HG03095 (cell line): ENCODE results near the gene CBR4.
"Not testable (repeated sequence)": the region's sequence is repeated elsewhere in the genome, so short reads cannot be mapped to it uniquely, and the experiment has no call there.

ENCODE experiments used
- ATAC-seq: cut with Tn5 transposase; IDR thresholded peaks from one replicate; pipeline ENCODE4 v1.9.1; 2021; ENCODE audit warnings: moderate library complexity; ENCODE audit not compliant: unreplicated experiment

The CBR4 gene

DNA sequence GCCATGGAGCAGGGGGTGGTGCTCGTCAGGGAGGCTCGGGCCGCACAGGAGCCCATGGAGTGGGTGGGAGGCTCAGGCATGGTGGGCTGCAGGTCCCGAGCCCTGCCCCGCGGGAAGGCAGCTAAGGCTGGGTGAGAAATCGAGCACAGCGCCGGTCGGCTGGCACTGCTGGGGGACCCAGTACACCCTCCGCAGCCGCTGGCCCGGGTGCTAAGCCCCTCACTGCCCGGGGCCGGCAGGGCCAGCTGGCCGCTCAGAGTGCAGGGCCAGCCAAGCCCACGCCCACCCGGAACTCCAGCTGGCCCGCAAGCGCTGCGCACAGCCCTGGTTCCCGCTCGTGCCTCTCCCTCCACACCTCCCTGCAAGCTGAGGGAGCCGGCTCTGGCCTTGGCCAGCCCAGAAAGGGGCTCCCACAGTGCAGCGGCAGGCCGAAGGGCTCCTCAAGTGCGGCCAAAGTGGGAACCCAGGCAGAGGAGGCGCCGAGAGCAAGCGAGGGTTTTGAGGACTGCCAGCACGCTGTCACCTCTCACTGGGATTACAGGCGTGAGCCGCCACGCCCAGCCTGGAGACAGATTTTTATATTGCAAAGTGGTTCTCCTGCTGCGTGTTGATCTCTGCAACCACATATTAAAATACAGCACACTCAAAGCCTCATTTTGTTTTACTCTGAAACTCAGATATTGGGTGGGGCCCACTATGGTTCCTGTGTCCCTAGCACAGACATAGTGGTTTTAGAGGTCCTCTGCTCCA, 26.0 kb upstream of the CBR4 start:
- ATAC-seq: not testable (repeated sequence)

DNA sequence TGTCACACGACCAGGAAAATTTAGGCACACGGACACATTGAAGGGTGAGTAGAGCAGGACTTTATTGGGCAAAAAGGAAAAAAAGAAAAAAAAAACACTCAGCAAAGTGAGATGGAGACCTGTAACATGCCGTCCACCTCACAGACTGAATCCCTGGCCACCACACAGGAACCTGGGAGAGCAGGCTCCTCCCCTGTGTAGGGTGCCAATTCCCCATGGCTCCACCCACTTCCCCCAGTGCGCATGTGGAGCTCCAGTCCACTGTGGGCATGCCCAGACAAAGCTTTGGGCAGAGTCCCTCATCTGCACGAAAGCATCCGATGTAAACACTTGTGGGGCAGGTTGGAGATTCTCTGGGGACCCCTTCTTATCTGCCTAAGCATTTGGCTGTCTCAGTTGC, 23.6 kb upstream of the CBR4 start:
- no peak for ATAC-seq

DNA sequence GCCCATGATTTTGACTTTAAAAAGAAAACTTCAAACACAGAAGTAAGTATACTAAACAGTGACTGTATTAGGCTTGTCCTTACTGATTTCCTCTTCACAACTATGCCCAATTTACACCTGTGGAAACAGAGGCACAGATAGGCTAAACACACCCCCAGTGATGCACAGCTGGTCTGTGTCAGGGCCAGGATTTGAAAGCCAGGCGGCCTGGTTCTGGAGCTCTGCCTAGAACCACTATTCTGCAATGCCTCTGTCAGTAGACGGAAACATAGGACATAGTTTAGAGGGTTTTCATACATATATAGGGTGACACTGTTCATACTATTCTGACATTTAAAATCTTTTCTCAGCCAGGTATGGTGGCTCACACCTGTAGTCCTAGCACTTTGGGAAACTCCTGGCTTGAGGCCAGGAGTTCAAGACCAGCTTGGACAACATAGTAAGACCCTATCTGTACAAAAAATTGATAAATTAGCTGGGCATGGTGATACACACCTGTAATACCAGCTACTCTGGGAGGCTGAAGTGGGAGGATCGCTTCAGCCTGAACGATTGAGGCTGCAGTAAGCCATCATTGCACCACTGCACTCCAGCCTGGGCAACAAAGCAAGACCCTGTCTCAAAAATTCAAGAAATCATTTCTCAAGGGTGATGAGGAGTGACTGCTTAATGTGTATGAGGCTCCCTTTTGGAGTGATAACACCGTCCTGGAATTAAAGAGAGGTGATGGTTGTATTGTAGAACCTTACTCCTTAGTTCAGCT, 23.0 kb upstream of the CBR4 start:
- ATAC-seq: no peak

DNA sequence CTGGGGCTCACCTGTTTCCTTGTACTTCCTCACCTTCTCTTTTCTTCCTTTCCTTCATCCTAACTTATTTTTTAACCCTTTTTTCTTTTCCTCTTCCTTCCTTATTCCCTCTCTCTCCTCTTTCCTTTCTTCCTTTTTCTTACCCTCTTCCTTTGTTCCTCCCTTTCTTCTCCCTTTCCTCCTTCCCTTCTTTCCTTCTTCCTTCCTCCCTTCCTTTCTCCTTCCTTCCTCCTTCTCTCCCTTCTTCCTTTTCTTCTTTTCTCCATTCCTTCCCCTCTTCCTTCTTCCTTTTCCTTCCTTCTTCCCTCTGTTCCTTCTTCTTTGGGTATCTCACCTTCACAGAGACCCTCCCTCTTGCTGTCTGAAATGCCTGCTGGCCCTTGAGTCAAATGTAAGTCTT, 22.1 kb upstream of the CBR4 start:
- ATAC-seq: no peak

DNA sequence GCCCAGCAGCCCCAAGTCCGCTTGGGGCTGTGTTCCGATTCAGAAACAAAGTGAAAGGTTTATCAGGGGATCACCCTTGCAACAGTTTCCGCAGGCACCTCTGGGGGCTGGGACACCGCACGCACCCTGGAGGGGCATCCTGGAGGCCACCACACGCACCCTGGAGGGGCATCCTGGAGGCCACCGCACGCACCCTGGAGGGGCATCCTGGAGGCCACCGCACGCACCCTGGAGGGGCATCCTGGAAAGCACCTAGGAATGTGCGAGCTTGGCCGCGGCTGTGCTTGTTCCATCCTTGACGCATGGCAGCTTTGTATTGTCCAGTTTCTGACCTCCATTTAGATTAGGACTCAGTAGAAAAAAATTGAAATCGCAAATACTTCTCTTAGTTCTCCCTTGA, 21.3 kb upstream of the CBR4 start:
- ATAC-seq: no peak

DNA sequence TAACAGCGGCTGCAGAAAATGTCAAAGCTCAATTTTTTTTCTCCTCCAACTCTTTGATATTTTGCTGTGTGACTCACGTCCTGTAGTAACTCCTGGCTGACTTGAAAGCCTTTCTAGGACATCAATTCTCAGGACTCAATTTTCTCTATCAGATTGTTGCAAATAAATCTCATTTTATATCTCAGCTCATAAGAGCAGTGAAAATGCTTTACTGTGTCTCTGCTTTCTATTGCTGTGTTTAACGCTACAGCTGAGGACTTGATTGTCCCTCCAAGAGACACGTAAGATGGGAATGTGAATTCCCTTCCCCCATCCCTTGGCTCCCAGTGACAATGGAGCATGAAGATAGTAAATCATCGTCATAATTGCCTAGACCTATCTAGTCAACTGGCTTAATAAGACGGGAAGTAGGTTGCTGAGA, 20.5 kb upstream of the CBR4 start:
- ATAC-seq: no peak

DNA sequence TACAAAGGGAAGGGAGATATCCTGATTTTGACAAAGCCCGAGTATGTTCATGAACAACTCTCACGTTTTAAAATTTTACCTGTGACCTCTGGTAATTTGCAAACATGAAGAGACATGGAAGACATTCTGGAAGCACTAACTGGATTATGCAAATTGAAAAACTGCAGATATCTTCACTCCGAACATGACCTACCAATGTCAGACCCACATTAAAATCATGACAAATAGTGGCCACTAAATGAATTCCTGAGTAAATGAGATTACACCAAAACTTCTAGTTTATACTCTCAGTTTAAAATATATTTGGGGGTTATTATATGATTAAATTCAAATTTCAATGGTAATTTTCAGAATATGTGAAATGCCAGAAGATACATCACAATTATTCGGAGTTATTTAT, 19.9 kb upstream of the CBR4 start:
- no peak for ATAC-seq

DNA sequence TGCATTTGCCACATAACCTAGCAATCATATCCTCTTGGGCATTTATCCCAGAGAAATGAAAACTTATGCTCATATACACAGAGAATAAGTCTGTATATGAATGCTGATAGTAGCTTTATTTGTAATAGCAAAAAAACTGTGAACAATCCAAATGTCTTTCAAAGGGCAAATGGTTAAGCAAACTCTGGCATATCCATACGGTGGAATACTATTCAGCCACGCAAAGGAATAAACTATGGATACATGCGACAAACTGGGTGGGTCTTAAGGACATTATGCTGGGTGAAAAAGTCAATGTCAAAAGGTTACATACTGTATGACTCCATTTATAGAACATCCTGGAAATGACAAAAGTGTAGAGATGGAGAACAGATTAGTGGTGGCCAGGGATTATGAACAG, 17.6 kb upstream of the CBR4 start:
- ATAC-seq: no peak

DNA sequence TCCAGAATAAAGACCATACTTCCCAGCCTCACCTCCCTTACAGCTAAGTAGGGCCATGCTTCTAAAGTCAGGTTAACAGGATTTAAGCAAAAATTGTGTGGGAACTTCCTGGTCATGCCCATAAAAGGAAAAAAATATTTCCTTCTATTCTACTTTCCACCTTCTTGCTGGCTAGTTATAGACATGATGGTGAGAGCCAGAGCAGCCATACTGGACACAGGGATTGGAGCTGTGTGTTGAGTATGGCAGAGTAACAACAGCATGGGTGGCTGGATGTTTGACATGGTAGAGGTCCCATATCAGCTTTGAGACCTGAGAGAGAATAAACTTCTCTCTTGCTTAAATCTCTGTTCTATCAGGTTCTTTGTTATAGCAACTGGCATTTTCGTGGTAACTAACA, 15.1 kb upstream of the CBR4 start:
- ATAC-seq: peak; percentile 17

DNA sequence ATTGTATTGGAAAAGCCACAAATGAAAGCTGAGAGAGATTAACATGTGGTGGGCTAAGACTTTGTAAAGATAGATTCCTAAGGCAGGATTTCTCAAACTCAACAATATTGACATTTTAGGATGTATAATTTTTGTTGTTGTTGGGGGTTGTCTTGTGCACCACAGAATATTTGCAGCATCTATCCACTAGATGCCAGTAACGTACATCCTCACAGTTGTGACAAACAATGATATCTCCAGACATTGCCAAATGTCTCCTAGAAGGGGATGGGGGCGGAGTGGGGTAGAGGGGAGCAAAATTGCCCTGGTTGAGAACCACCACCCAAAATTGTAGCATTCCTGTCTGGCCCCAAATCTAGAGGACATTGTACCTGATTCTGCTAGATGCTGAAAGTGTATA, 14.7 kb upstream of the CBR4 start:
- peak; percentile 70 for ATAC-seq

DNA sequence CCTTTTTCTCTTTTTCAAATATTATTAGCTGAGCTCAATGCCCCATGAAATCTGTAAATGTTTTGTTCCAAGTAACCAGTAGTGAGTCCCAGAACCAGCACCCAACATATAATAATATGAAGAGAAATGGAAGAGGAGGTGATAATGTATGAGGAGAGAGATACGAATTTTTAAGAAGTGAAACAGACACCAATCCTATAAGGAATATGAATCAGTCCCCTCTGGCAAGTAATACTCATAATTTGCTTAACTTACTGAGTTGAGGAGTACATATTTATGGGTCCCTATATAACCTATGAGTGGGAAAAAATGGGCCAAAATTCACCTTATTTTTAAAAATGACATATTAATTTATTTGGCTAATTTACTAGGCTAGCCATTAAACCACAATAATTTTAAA, 8.4 kb upstream of the CBR4 start:
- ATAC-seq: no peak

DNA sequence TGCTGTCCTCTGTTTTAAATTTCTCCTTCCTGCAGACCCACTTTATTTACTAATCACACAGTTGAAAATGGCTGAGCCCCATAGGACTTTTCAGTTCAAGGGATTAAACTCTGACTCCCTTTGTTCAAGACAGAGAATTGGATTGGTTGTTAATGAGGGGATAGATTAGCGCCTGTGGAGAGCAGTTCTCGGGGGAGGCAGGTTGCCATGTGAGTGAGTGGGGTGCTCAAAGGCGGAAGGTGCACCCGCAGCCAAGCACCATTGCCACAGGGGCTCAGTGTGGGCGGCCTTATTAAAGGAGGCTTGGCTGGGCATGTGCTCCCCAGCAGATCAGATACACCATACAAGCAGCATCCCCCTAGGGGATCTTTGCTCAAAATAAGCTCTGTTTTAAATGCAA, 7.9 kb upstream of the CBR4 start:
- ATAC-seq: no peak

DNA sequence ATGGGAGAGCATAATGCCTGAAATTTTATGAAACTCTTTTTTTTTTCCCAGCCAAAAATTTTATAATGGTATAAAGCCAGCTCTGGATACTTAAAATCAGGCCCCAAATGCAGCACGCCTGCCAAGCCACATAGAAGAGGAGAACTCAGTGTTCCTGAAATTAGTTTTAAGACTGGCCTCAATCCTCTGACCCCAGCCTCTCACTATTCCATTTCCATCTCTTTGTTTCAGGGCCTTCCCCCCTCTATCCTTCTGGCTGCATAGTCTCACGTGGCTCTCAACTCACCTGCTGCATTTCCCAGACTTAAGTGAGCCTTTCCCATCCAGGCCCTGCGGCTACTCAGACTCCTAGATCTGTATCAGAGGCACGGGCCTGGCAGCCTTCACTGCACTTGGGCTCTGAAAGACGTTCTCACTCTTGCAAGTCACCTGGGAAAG, 5.2 kb upstream of the CBR4 start:
- no peak for ATAC-seq

DNA sequence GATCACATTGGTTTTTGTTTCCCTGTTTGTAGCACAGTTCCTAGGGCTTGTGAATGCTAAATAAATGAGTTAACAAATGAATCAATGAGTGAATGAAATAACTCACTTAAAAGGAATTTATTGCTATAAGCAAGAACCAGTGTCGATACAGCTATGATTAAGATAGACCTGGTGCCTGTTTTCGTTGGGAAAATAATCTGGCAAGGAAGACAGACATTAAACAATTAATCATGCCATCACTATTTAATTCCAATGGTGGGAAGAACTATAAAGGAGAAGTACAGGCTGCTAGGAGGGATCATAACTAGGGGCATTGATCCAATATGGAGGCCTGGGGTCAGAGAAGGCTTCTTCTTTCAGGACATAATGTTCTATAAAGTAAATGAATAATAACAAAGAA, 4.5 kb upstream of the CBR4 start:
- ATAC-seq: no peak

DNA sequence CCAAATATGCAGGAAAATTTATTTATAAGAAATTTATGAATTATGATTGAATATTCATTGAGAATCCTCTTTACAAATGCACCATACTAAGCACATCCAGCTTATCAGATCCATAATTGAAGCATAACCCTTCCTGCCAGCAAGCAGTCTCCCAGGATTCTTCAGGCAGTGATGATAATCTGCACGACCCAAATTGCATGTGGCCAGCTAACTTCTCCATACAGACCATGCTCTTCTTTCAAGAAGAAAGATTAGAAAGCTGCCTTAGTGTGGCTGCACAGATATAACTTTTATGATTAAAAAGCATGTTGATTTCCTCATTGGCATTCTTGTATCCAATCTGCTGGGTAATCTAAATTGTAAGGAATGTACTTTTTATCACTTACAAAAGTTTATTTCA, 3.3 kb upstream of the CBR4 start:
- ATAC-seq: no peak

DNA sequence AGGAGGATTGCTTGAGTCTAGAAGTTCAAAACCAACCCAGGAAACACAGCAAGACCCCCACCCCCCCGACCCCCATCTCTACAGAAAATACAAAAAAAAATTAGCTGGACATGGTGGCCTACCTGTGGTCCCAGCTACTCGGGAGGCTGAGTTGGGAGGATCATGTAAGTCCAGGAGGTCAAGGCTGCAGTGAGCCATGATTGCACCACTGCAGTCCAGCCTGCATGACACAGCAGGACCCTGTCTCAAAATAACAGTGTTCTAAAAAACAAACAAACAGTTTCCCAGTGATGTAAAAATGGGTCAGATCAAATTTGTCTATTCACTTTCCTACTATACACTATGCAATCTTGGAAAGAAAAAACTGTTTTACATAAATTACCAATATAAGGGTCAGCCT, 2.0 kb upstream of the CBR4 start:
- no peak for ATAC-seq

DNA sequence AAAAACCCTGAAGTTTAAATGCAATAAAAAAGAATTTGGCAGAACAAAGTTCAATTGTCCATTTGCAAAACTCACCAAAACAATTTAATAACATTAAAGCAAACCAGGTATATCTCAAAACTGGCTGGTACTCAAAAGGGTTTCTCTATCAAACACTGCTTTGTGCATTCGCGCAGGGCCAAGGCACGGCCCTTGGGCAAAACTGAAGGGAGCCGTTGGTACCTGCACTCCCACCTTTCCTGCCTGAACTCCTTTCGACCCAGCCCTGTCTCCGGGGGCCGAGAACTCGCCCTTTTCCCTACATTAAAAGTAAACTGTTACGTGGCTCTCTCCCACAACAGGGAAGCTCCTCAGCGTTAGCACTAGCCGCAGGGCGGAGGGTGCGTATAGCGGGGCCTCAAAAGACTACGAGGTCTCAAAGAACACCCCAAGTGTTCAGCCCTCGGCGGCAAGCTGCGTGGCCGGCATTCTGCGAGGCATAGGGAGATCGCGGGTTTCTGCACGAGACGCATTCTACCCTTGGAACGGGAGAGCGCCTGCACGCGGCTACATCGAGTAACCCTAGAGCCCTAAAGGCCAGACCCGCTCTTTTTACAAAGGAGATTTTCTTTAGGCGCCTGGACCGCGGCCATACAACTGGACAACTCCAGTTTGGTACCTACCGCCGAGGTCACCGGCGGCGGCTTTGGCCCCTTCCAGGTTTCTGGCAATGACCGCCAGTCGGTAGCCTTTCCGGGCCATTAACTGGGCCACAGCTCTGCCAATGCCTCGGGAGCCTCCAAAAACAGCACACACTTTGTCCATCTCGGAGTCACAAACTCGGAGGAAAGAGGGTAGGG, 550 bp downstream of the CBR4 start:
- ATAC-seq: peak; percentile 31

DNA sequence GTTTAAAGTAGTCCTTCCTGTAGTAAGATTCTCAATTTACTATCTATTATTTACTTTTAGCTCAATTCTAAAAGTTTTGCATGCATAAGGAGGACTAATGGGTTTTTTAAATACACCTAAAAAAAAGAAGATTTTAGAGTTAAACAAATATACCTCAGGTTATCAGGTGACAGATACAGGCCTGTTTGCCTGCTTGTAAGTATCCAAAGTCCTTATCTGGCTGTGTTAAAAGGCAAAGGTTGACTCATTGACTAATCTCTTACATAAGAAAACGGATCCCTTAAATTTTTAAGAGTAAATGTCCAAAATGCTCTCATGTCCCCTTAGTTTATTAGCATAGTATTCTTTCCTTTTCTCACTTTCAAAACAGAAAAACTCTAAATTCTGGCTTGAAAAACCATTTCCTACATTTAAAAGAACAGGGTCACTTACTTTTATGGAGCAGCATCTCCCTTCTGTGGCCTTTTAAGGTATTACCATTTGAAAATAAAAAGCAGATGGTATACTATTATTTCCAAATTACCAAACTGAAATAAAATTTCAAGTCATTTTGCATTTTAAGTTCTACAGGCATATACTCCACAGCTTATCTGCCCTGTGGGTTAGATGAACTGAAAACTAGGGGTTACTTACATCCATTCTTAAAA, 4.5 kb downstream of the CBR4 start:
- ATAC-seq: no peak

DNA sequence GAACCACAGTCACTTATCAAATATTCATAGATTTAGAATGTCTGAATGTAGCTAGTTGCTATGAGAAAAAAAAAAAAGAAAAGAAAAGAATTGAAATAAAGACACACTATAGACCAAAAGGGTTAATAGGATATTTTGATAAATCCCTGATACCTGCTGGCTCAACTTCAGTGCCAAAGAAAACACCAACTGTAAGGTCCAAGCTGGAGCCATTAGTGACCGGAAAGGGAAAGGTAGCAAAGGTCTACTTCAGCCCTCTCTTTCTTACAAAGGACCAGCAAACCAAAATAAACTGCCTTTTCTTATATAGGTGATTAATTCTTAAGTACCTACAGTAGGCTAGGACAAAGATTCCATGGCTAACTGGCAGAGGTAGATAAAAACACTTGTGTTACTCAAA, 9.7 kb downstream of the CBR4 start:
- ATAC-seq: no peak

DNA sequence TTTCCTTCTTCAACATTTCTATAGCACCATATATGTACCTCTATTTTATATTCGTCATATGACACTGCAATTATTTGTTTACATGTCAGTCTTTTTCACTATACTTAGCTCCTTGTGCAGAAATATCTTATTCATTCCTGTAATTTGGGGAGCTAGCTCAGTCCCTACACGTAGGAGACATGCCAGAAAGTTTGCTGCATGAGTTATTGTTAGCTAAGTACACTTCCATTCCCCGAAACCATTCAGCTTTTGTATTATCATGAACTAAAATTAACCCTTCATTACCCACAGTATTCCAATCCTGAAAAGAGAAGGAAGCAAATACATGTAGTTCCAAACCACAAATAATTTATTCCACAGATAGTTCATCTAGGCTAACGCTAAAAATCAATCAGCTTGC, 10.2 kb downstream of the CBR4 start:
- no peak for ATAC-seq

DNA sequence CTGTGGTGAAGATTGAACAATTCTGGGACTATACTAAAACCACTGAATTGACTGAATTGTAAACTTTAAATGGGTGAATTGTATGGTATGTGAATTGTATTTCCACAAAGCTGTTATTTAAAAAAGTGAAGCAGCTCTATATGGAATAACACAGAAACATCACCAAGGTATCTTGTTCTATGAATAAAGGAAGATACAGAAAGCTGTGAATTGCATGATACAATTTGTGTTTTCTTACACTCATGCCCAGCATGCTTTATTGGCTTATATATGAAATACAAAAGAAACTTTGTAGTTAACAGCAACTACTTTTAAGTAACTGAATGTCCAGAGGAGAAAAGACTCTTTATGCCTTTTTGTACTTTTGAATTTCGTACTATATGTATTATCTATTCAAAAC, 11.5 kb downstream of the CBR4 start:
- no peak for ATAC-seq
